Neural cell (in vitro differentiated cells): Measurements from ENCODE around the gene ZNF678.
"Not testable (repeated sequence)": the region's sequence is repeated elsewhere in the genome, so short reads cannot be mapped to it uniquely, and the experiment has no call there.

ENCODE experiments used
- EP300 ChIP-seq: fragments of 450-650 bp; conservative IDR thresholded peaks from 2 replicates; pipeline ENCODE4 v1.6.1; 2014; ENCODE audit warnings: antibody characterized with exemption, mild to moderate bottlenecking, moderate library complexity; ENCODE audit not compliant: poor library complexity, severe bottlenecking
- EZH2 ChIP-seq: fragments of 200-600, 300-800 bp; shearing (Covaris generic), sonication (generic); IDR thresholded peaks from 2 replicates; pipeline ENCODE4 v1.6.1; 2014; ENCODE audit warnings: antibody characterized with exemption, low read length, borderline replicate concordance, mild to moderate bottlenecking; ENCODE audit not compliant: insufficient read depth, poor library complexity, severe bottlenecking
- POLR2AphosphoS5 ChIP-seq: IDR thresholded peaks from 2 replicates; pipeline ENCODE4 v1.6.1; 2012
- TF ChIP-seq, protein P1 (sequence below): fragments of 450-650 bp; IDR thresholded peaks from 2 replicates; pipeline ENCODE4 v1.5.1; 2014; ENCODE audit warnings: antibody characterized with exemption, mild to moderate bottlenecking, moderate library complexity; ENCODE audit not compliant: poor library complexity, severe bottlenecking

GRCh38 chr1:227606271-227606670 lies 42.9 kb downstream of the ZNF678 start:
- TF ChIP-seq POLR2AphosphoS5, EZH2, EP300: not testable (repeated sequence)
- TF ChIP-seq, protein P1, sequence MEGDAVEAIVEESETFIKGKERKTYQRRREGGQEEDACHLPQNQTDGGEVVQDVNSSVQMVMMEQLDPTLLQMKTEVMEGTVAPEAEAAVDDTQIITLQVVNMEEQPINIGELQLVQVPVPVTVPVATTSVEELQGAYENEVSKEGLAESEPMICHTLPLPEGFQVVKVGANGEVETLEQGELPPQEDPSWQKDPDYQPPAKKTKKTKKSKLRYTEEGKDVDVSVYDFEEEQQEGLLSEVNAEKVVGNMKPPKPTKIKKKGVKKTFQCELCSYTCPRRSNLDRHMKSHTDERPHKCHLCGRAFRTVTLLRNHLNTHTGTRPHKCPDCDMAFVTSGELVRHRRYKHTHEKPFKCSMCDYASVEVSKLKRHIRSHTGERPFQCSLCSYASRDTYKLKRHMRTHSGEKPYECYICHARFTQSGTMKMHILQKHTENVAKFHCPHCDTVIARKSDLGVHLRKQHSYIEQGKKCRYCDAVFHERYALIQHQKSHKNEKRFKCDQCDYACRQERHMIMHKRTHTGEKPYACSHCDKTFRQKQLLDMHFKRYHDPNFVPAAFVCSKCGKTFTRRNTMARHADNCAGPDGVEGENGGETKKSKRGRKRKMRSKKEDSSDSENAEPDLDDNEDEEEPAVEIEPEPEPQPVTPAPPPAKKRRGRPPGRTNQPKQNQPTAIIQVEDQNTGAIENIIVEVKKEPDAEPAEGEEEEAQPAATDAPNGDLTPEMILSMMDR, result not testable (repeated sequence)
